Ascending aorta (tissue), 2 donors: Measurements from ENCODE around the gene ANKK1. TPM values are rescaled to one million over a fixed set of nuclear protein-coding genes. Genes with fewer than 3 reads are reported as not detected.

Experiments
- DNase-seq, 2 donors: peaks; one replicate each; pipeline ENCODE4 v3.0.0-alpha.2; 2019; ENCODE audit warnings: low spot score in 2 of 2
- H3K27ac ChIP-seq, 2 donors: fragments of 200-600 bp; sonication (generic); one replicate each; pipeline ENCODE4 v1.5.1; 2016 to 2017; ENCODE audit warnings: mild to moderate bottlenecking in 1 of 2
- H3K27me3 ChIP-seq: fragments of 200-600 bp; sonication (generic); one replicate; pipeline ENCODE4 v1.5.1; 2017
- H3K36me3 ChIP-seq, 2 donors: fragments of 200-600 bp; sonication (generic); one replicate each; pipeline ENCODE4 v1.5.1; 2016
- H3K4me1 ChIP-seq, 2 donors: fragments of 200-600 bp; sonication (generic); one replicate each; pipeline ENCODE4 v1.5.1; 2016 to 2017; ENCODE audit warnings: mild to moderate bottlenecking in 1 of 2
- H3K4me3 ChIP-seq, 2 donors: fragments of 200-600 bp; sonication (generic); one replicate each; pipeline ENCODE4 v1.5.1; 2016 to 2017; ENCODE audit warnings: mild to moderate bottlenecking in 1 of 2
- H3K9me3 ChIP-seq, 2 donors: fragments of 200-600 bp; sonication (generic); one replicate each; pipeline ENCODE4 v1.5.1; 2016
- CTCF ChIP-seq, 3 experiments: fragments of 200-600 bp in 2 of 3; fragments of 450-650 bp in 1 of 3; sonication (generic) in 2 of 3; IDR thresholded peaks; one replicate each; pipeline ENCODE4 v1.5.1; 2016 to 2019; ENCODE audit warnings: antibody characterized with exemption in 3 of 3, mild to moderate bottlenecking in 1 of 3, moderate library complexity in 1 of 3
- intact Hi-C: fragments of 100-400 bp; cut with DNase I; formaldehyde crosslinking; loops from one replicate; pipeline ENCODE4 v1.15.1; 2023
- total RNA-seq: library from RNA; depleted of rRNA; stranded (reverse); fragments of >200 nt; gene quantifications from one replicate; pipeline ENCODE4 v1.1.0, GENCODE V29; 2016

Gene ANKK1
- total RNA-seq, 1 donor from 2014 or later, result not detected

- no peaks in the 10 kb centered on the region for H3K9me3 ChIP-seq
- no peak for DNase-seq
- intact Hi-C loops, result no loop called here
- no peak for TF ChIP-seq CTCF (IDR thresholded peaks at IDR 0.05)
- H3K4me1 ChIP-seq, result no peaks in the 10 kb centered on the region
- H3K27ac ChIP-seq, result no peak overlapping the region
- no peaks in the 10 kb centered on the region for H3K36me3 ChIP-seq
- no peak overlapping the region for H3K4me3 ChIP-seq
- H3K27me3 ChIP-seq, result no peaks in the 10 kb centered on the region
Measured at GRCh38 chr11:113417428-113417827, 29.8 kb downstream of the ANKK1 start.

- no peak for TF ChIP-seq CTCF (IDR thresholded peaks at IDR 0.05)
- Histone ChIP-seq H3K4me1 (no peaks in the 10 kb centered on the region), H3K4me3 (no peak overlapping the region), H3K27me3 (no peaks in the 10 kb centered on the region), H3K9me3 (no peaks in the 10 kb centered on the region), H3K36me3 (no peaks in the 10 kb centered on the region), H3K27ac (no peak overlapping the region)
- DNase-seq, result no peak
- intact Hi-C loops, result no loop called here
Measured at GRCh38 chr11:113419454-113420003, 31.9 kb downstream of the ANKK1 start.

DNA sequence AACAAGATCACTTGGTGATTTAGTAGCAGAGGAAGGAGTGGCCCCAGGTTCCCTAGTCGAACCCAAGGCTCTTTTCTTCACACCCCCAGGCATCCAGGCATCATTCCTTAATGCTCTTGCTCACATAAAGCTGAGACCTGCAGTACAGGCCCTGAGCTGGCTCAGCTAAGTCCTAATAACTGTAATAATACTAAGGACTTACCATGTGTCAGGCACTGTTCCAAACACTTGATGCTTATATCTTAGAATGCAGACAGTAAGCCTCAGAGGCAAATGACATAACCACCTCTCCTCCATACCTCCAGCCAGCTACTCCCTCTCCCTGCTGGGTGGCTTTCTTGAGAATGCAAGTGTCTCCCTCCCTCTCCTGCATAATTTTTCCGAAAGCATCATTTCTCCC lies 33.2 kb downstream of the ANKK1 start:
- Histone ChIP-seq H3K27ac (no peak overlapping the region), H3K36me3 (no peaks in the 10 kb centered on the region), H3K4me3 (no peak overlapping the region), H3K27me3 (no peaks in the 10 kb centered on the region), H3K9me3 (no peaks in the 10 kb centered on the region), H3K4me1 (no peaks in the 10 kb centered on the region)
- intact Hi-C loops, result no loop called here
- DNase-seq, result no peak
- TF ChIP-seq CTCF (IDR thresholded peaks at IDR 0.05), result no peak

GRCh38 chr11:113426686-113427085 lies 39.1 kb downstream of the ANKK1 start:
- Histone ChIP-seq H3K27ac (no peak overlapping the region), H3K36me3 (no peaks in the 10 kb centered on the region), H3K4me1 (no peaks in the 10 kb centered on the region), H3K4me3 (no peak overlapping the region), H3K9me3 (no peaks in the 10 kb centered on the region), H3K27me3 (no peaks in the 10 kb centered on the region)
- TF ChIP-seq CTCF (IDR thresholded peaks at IDR 0.05), result no peak
- no peak for DNase-seq
- intact Hi-C loops, result no loop called here

DNA sequence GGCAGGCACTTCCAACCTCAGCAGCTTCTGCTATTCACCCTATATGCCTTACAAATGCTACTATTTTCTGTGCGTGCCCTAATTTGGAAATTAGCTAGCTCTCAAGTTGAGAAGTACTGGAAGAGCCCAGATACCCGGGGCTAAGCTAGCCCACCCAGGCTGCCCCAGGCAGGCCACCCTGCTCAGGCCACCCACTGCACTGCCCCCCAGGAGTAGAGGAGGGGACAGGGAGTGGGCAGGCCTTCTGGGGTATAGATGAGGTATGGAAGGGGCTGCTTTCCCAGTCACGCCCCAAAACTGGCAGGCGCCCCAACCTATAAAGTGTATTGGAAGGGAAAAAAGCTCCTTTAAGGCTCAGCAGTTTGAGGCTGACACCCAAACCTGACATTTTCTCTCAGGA lies 44.2 kb downstream of the ANKK1 start:
- intact Hi-C loops, result no loop called here
- DNase-seq, result no peak
- Histone ChIP-seq H3K36me3 (no peaks in the 10 kb centered on the region), H3K4me1 (no peaks in the 10 kb centered on the region), H3K27me3 (no peaks in the 10 kb centered on the region), H3K27ac (no peak overlapping the region), H3K4me3 (no peak overlapping the region), H3K9me3 (no peaks in the 10 kb centered on the region)
- TF ChIP-seq CTCF (IDR thresholded peaks at IDR 0.05), result no peak
